Tibial nerve (tissue), 4 donors: Measurements from ENCODE around the gene PLAAT3.
A peak's percentile ranks its signal among the peaks of the same experiment; 100 is the strongest.
"Not testable (repeated sequence)": the region's sequence is repeated elsewhere in the genome, so short reads cannot be mapped to it uniquely, and the experiment has no call there.

Source experiments
- EP300 ChIP-seq, 2 donors: sonication (generic); formaldehyde crosslinking; IDR thresholded peaks; one replicate each; pipeline ENCODE4 v1.6.1; 2017; ENCODE audit warnings: antibody characterized with exemption in 2 of 2, mild to moderate bottlenecking in 1 of 2
- POLR2A ChIP-seq, 2 donors: fragments of 450-650 bp; IDR thresholded peaks; one replicate each; pipeline ENCODE4 v1.6.1; 2017; ENCODE audit warnings: antibody characterized with exemption in 2 of 2, mild to moderate bottlenecking in 2 of 2, moderate library complexity in 2 of 2
- TF ChIP-seq, protein P1 (sequence below), 5 experiments: fragments of 200-600 bp in 3 of 5; fragments of 450-650 bp in 2 of 5; sonication (generic) in 3 of 5; IDR thresholded peaks; one replicate each; pipeline ENCODE4 v1.5.1; 2016 to 2019; ENCODE audit warnings: antibody characterized with exemption in 5 of 5, mild to moderate bottlenecking in 3 of 5, moderate library complexity in 2 of 5

GRCh38 chr11:63531074-63531792 lies 83.0 kb downstream of the PLAAT3 start:
- not testable (repeated sequence) for TF ChIP-seq POLR2A (IDR thresholded peaks at IDR 0.05)
- TF ChIP-seq, protein P1, sequence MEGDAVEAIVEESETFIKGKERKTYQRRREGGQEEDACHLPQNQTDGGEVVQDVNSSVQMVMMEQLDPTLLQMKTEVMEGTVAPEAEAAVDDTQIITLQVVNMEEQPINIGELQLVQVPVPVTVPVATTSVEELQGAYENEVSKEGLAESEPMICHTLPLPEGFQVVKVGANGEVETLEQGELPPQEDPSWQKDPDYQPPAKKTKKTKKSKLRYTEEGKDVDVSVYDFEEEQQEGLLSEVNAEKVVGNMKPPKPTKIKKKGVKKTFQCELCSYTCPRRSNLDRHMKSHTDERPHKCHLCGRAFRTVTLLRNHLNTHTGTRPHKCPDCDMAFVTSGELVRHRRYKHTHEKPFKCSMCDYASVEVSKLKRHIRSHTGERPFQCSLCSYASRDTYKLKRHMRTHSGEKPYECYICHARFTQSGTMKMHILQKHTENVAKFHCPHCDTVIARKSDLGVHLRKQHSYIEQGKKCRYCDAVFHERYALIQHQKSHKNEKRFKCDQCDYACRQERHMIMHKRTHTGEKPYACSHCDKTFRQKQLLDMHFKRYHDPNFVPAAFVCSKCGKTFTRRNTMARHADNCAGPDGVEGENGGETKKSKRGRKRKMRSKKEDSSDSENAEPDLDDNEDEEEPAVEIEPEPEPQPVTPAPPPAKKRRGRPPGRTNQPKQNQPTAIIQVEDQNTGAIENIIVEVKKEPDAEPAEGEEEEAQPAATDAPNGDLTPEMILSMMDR (IDR thresholded peaks at IDR 0.05) = not testable (repeated sequence)
- peak; percentile 56 to 69 for TF ChIP-seq EP300 (IDR thresholded peaks at IDR 0.05)
